ENCODE measurements around the gene ABCA2. TPM values are rescaled to one million over a fixed set of nuclear protein-coding genes. Genes with fewer than 3 reads are reported as not detected.

Gene ABCA2
- total and polyA plus RNA-seq, 2 experiments from 2014 or later: 7.0 to 16.0 TPM

DNA sequence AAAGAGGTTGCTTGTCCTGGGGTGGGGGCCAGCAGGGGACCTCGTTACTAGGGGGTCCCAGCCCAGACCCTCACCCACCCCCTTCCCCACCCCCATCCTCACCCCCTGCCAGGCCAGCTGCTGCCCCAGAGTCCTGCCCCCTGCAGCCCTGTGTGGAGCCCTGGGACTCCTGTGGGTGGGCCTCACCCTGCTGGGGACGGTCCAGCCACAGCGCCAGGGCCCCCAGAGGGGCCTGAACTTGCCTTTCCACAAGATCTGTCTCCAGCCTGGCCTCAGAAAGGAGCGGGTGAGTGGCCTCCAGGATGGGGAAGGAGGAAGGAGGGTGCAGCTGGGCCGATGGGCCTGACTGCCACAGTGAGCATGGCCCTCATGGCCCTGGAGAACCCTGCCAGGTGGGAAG lies 58.3 kb downstream of the ABCA2 start:
- H3K4me1 ChIP-seq (ENCODE audit: insufficient read depth): peaks cover 9% of the 10 kb centered on the region
- H3K27ac ChIP-seq (ENCODE audit: low read depth): no peak overlapping the region
- H3K79me2 ChIP-seq (replicated peaks; ENCODE audit: insufficient read depth): no peaks in the 10 kb centered on the region
- H3K36me3 ChIP-seq (ENCODE audit: insufficient read depth): no peaks in the 10 kb centered on the region
- H2AFZ ChIP-seq: no peak overlapping the region
- no peak for TF ChIP-seq ZNF331 (CRISPR knock-in tag; IDR thresholded peaks at IDR 0.05; ENCODE audit: low read depth)
- TF ChIP-seq, protein P1, sequence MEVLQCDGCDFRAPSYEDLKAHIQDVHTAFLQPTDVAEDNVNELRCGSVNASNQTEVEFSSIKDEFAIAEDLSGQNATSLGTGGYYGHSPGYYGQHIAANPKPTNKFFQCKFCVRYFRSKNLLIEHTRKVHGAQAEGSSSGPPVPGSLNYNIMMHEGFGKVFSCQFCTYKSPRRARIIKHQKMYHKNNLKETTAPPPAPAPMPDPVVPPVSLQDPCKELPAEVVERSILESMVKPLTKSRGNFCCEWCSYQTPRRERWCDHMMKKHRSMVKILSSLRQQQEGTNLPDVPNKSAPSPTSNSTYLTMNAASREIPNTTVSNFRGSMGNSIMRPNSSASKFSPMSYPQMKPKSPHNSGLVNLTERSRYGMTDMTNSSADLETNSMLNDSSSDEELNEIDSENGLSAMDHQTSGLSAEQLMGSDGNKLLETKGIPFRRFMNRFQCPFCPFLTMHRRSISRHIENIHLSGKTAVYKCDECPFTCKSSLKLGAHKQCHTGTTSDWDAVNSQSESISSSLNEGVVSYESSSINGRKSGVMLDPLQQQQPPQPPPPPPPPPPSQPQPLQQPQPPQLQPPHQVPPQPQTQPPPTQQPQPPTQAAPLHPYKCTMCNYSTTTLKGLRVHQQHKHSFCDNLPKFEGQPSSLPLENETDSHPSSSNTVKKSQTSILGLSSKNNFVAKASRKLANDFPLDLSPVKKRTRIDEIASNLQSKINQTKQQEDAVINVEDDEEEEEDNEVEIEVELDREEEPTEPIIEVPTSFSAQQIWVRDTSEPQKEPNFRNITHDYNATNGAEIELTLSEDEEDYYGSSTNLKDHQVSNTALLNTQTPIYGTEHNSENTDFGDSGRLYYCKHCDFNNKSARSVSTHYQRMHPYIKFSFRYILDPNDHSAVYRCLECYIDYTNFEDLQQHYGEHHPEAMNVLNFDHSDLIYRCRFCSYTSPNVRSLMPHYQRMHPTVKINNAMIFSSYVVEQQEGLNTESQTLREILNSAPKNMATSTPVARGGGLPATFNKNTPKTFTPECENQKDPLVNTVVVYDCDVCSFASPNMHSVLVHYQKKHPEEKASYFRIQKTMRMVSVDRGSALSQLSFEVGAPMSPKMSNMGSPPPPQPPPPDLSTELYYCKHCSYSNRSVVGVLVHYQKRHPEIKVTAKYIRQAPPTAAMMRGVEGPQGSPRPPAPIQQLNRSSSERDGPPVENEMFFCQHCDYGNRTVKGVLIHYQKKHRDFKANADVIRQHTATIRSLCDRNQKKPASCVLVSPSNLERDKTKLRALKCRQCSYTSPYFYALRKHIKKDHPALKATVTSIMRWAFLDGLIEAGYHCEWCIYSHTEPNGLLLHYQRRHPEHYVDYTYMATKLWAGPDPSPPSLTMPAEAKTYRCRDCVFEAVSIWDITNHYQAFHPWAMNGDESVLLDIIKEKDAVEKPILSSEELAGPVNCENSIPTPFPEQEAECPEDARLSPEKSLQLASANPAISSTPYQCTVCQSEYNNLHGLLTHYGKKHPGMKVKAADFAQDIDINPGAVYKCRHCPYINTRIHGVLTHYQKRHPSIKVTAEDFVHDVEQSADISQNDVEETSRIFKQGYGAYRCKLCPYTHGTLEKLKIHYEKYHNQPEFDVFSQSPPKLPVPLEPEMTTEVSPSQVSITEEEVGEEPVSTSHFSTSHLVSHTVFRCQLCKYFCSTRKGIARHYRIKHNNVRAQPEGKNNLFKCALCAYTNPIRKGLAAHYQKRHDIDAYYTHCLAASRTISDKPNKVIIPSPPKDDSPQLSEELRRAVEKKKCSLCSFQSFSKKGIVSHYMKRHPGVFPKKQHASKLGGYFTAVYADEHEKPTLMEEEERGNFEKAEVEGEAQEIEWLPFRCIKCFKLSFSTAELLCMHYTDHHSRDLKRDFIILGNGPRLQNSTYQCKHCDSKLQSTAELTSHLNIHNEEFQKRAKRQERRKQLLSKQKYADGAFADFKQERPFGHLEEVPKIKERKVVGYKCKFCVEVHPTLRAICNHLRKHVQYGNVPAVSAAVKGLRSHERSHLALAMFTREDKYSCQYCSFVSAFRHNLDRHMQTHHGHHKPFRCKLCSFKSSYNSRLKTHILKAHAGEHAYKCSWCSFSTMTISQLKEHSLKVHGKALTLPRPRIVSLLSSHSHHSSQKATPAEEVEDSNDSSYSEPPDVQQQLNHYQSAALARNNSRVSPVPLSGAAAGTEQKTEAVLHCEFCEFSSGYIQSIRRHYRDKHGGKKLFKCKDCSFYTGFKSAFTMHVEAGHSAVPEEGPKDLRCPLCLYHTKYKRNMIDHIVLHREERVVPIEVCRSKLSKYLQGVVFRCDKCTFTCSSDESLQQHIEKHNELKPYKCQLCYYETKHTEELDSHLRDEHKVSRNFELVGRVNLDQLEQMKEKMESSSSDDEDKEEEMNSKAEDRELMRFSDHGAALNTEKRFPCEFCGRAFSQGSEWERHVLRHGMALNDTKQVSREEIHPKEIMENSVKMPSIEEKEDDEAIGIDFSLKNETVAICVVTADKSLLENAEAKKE (CRISPR knock-in tag; IDR thresholded peaks at IDR 0.05): no peak
- H3F3A ChIP-seq (replicated peaks; ENCODE audit: low read depth): no peaks in the 10 kb centered on the region
- H3K36me3 Mint-ChIP-seq (ENCODE audit: low read depth): no peaks in the 10 kb centered on the region
- no peak overlapping the region for H3K27ac Mint-ChIP-seq
- H3K27me3 ChIP-seq (ENCODE audit: insufficient read depth): no peaks in the 10 kb centered on the region
- no peaks in the 10 kb centered on the region for H3K9me2 ChIP-seq (ENCODE audit: insufficient read depth)
- DNase-seq (ENCODE audit: low spot score): no peak
- H3K4me3 ChIP-seq: no peak overlapping the region
- no peaks in the 10 kb centered on the region; the same call in 2 of the 3 replicates for H3K9me3 Mint-ChIP-seq
- H3K4me3 Mint-ChIP-seq: no peak overlapping the region
- H3K27me3 Mint-ChIP-seq (ENCODE audit: insufficient read depth, low read depth, poor library complexity): peaks cover 5% of the 10 kb centered on the region
- ATAC-seq: no peak
- H3K4me1 Mint-ChIP-seq: peaks cover 9% of the 10 kb centered on the region
- no peak overlapping the region for H3K4me2 ChIP-seq
- H4K20me1 ChIP-seq (replicated peaks; ENCODE audit: insufficient read depth): no peaks in the 10 kb centered on the region

DNA sequence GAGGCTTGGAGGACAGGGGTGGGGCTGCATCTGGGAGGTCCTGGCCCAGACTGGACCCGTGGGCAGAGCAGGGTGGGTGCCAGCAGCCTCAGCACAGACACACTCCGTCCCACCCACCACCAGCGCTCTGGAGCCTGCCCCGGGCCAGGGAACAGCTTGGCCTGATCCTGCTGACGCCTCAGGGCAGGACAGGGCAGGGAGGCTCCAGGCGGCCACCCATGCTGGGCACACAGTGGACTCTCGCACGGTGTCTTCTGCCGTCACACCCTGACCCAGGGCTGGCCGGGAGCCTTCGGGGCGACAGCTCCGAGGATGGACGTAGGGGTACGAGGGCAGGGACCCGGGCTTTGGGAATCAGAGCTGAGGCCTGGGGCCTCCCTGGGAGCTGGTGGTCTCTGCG lies 58.9 kb downstream of the ABCA2 start:
- DNase-seq (ENCODE audit: low spot score) (no peak), ATAC-seq (no peak)
- Mint-ChIP-seq H3K27me3 (ENCODE audit: insufficient read depth, low read depth, poor library complexity) (peaks cover 5% of the 10 kb centered on the region), H3K4me1 (peaks cover 9% of the 10 kb centered on the region), H3K27ac (no peak overlapping the region), H3K9me3 (no peaks in the 10 kb centered on the region; the same call in 2 of the 3 replicates), H3K36me3 (ENCODE audit: low read depth) (no peaks in the 10 kb centered on the region), H3K4me3 (no peak overlapping the region)
- Histone ChIP-seq H3K79me2 (replicated peaks; ENCODE audit: insufficient read depth) (no peaks in the 10 kb centered on the region), H4K20me1 (replicated peaks; ENCODE audit: insufficient read depth) (no peaks in the 10 kb centered on the region), H3K4me1 (ENCODE audit: insufficient read depth) (peaks cover 9% of the 10 kb centered on the region), H3K4me3 (no peak overlapping the region), H3K27ac (ENCODE audit: low read depth) (no peak overlapping the region), H3F3A (replicated peaks; ENCODE audit: low read depth) (no peaks in the 10 kb centered on the region), H3K9me2 (ENCODE audit: insufficient read depth) (no peaks in the 10 kb centered on the region), H2AFZ (no peak overlapping the region), H3K36me3 (ENCODE audit: insufficient read depth) (no peaks in the 10 kb centered on the region), H3K27me3 (ENCODE audit: insufficient read depth) (no peaks in the 10 kb centered on the region), H3K4me2 (no peak overlapping the region)
- TF ChIP-seq JUNB (IDR thresholded peaks at IDR 0.05; ENCODE audit: unreplicated experiment) (no peak), EZH2 (IDR thresholded peaks at IDR 0.05; ENCODE audit: low read depth, unreplicated experiment) (no peak)
- TF ChIP-seq, protein P2, sequence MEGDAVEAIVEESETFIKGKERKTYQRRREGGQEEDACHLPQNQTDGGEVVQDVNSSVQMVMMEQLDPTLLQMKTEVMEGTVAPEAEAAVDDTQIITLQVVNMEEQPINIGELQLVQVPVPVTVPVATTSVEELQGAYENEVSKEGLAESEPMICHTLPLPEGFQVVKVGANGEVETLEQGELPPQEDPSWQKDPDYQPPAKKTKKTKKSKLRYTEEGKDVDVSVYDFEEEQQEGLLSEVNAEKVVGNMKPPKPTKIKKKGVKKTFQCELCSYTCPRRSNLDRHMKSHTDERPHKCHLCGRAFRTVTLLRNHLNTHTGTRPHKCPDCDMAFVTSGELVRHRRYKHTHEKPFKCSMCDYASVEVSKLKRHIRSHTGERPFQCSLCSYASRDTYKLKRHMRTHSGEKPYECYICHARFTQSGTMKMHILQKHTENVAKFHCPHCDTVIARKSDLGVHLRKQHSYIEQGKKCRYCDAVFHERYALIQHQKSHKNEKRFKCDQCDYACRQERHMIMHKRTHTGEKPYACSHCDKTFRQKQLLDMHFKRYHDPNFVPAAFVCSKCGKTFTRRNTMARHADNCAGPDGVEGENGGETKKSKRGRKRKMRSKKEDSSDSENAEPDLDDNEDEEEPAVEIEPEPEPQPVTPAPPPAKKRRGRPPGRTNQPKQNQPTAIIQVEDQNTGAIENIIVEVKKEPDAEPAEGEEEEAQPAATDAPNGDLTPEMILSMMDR (conservative IDR thresholded peaks at IDR 0.05; ENCODE audit: low read depth in 2 of 2): no peak
- TF ChIP-seq, protein P3, sequence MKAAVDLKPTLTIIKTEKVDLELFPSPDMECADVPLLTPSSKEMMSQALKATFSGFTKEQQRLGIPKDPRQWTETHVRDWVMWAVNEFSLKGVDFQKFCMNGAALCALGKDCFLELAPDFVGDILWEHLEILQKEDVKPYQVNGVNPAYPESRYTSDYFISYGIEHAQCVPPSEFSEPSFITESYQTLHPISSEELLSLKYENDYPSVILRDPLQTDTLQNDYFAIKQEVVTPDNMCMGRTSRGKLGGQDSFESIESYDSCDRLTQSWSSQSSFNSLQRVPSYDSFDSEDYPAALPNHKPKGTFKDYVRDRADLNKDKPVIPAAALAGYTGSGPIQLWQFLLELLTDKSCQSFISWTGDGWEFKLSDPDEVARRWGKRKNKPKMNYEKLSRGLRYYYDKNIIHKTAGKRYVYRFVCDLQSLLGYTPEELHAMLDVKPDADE (IDR thresholded peaks at IDR 0.05): no peak
